Neural cell (in vitro differentiated cells): ENCODE data around the gene CSMD2. TPM values are rescaled to one million over a fixed set of nuclear protein-coding genes. Genes with fewer than 3 reads are reported as not detected.

ENCODE experiments used
- H2AFZ ChIP-seq: fragments of 200-600, 300-800 bp; sonication (generic), shearing (Covaris generic); 2 replicates; pipeline ENCODE4 v1.6.0; 2014; ENCODE audit warnings: low read depth, mild to moderate bottlenecking, antibody characterized with exemption, low read length, moderate library complexity
- H3F3A ChIP-seq: fragments of 200-600 bp; shearing (Covaris generic); 2 replicates; pipeline ENCODE4 v1.6.1; 2016; ENCODE audit warnings: mild to moderate bottlenecking, moderate library complexity, mixed read lengths, antibody characterized with exemption, low read length; ENCODE audit not compliant: insufficient read depth, poor library complexity, severe bottlenecking
- H3K27ac ChIP-seq: fragments of 200-600, 300-800 bp; sonication (generic), shearing (Covaris generic); 2 replicates; pipeline ENCODE4 v1.5.1; 2014; ENCODE audit warnings: mild to moderate bottlenecking, low read length, moderate library complexity
- H3K27me3 ChIP-seq: fragments of 300-800, 200-600 bp; sonication (generic), shearing (Covaris generic); 2 replicates; pipeline ENCODE4 v1.6.0; 2014; ENCODE audit warnings: mild to moderate bottlenecking, low read depth, low read length, moderate library complexity; ENCODE audit not compliant: insufficient read depth
- H3K36me3 ChIP-seq: fragments of 300-800, 200-600 bp; sonication (generic), shearing (Covaris generic); 2 replicates; pipeline ENCODE4 v1.5.1; 2014; ENCODE audit warnings: mild to moderate bottlenecking, antibody characterized with exemption, low read length, moderate library complexity; ENCODE audit not compliant: insufficient read depth
- H3K4me2 ChIP-seq: fragments of 300-800, 200-600 bp; sonication (generic), shearing (Covaris generic); 2 replicates; pipeline ENCODE4 v1.6.0; 2014; ENCODE audit warnings: mild to moderate bottlenecking, low read length
- H3K4me3 ChIP-seq: fragments of 300-800, 200-600 bp; sonication (generic), shearing (Covaris generic); 2 replicates; pipeline ENCODE4 v1.5.1; 2014; ENCODE audit warnings: mild to moderate bottlenecking, low read length, moderate library complexity
- H3K79me2 ChIP-seq: fragments of 200-600 bp; shearing (Covaris generic); replicated peaks from 2 replicates; pipeline ENCODE4 v1.6.0; 2014; ENCODE audit warnings: mild to moderate bottlenecking, low read length, moderate library complexity; ENCODE audit not compliant: insufficient read depth
- H3K9ac ChIP-seq: fragments of 300-800, 200-600 bp; sonication (generic), shearing (Covaris generic); 2 replicates; pipeline ENCODE4 v1.6.1; 2016; ENCODE audit warnings: mild to moderate bottlenecking, low read length, mixed read lengths
- H3K9me2 ChIP-seq: fragments of 200-600 bp; shearing (Covaris generic); 2 replicates; pipeline ENCODE4 v1.6.1; 2016; ENCODE audit warnings: mild to moderate bottlenecking, low read length, mixed read lengths; ENCODE audit not compliant: insufficient read depth
- H3K9me3 ChIP-seq: fragments of 200-600, 300-800 bp; sonication (generic), shearing (Covaris generic); 2 replicates; pipeline ENCODE4 v1.6.1; 2016; ENCODE audit warnings: mild to moderate bottlenecking, mixed run types, low read length, moderate library complexity, mixed read lengths
- H4K20me1 ChIP-seq: fragments of 200-600 bp; shearing (Covaris generic); 2 replicates; pipeline ENCODE4 v1.6.1; 2016; ENCODE audit warnings: mild to moderate bottlenecking, mixed run types; ENCODE audit not compliant: insufficient read depth
- CTCF ChIP-seq: fragments of 450-650 bp; IDR thresholded peaks from 2 replicates; pipeline ENCODE4 v1.5.1; 2014; ENCODE audit warnings: antibody characterized with exemption, mild to moderate bottlenecking, moderate library complexity; ENCODE audit not compliant: poor library complexity, severe bottlenecking
- EP300 ChIP-seq: fragments of 450-650 bp; conservative IDR thresholded peaks from 2 replicates; pipeline ENCODE4 v1.6.1; 2014; ENCODE audit warnings: antibody characterized with exemption, mild to moderate bottlenecking, moderate library complexity; ENCODE audit not compliant: poor library complexity, severe bottlenecking
- EZH2 ChIP-seq: fragments of 200-600, 300-800 bp; shearing (Covaris generic), sonication (generic); IDR thresholded peaks from 2 replicates; pipeline ENCODE4 v1.6.1; 2014; ENCODE audit warnings: antibody characterized with exemption, low read length, borderline replicate concordance, mild to moderate bottlenecking; ENCODE audit not compliant: insufficient read depth, poor library complexity, severe bottlenecking
- MXI1 ChIP-seq: fragments of 450-650 bp; conservative IDR thresholded peaks from 2 replicates; pipeline ENCODE4 v1.6.1; 2014; ENCODE audit warnings: antibody characterized with exemption, mild to moderate bottlenecking; ENCODE audit not compliant: poor library complexity, severe bottlenecking
- POLR2AphosphoS5 ChIP-seq: IDR thresholded peaks from 2 replicates; pipeline ENCODE4 v1.6.1; 2012
- RAD21 ChIP-seq: fragments of 450-650 bp; conservative IDR thresholded peaks from 2 replicates; pipeline ENCODE4 v1.6.1; 2014; ENCODE audit warnings: antibody characterized with exemption, mild to moderate bottlenecking, moderate library complexity
- REST ChIP-seq: IDR thresholded peaks from 2 replicates; pipeline ENCODE4 v1.6.1; 2012; ENCODE audit warnings: borderline replicate concordance
- SMC3 ChIP-seq: fragments of 450-650 bp; conservative IDR thresholded peaks from 2 replicates; pipeline ENCODE4 v1.6.1; 2014; ENCODE audit warnings: antibody characterized with exemption, mild to moderate bottlenecking, moderate library complexity; ENCODE audit not compliant: poor library complexity
- TAF1 ChIP-seq: IDR thresholded peaks from 2 replicates; pipeline ENCODE4 v1.6.1; 2012; ENCODE audit warnings: low read depth
- polyA plus RNA-seq: library from polyadenylated mRNA; depleted of rRNA; stranded (reverse); fragments of >200 nt; gene quantifications from 2 replicates; pipeline ENCODE4 v1.2.3, GENCODE V29; 2014

CSMD2 gene
- polyA plus RNA-seq, 1 donor from 2014 or later: 9.6 TPM

- Histone ChIP-seq H3K9me3 (no peaks in the 10 kb centered on the region), H4K20me1 (no peaks in the 10 kb centered on the region), H3K27ac (no peak overlapping the region), H3K9ac (no peak overlapping the region), H3K27me3 (no peaks in the 10 kb centered on the region), H2AFZ (no peak overlapping the region), H3K4me2 (no peak overlapping the region), H3K4me3 (no peak overlapping the region), H3K36me3 (no peaks in the 10 kb centered on the region), H3F3A (no peaks in the 10 kb centered on the region), H3K9me2 (no peaks in the 10 kb centered on the region), H3K79me2 (no peaks in the 10 kb centered on the region)
- TF ChIP-seq SMC3: no peak
- no peak for TF ChIP-seq EZH2
- TF ChIP-seq TAF1: no peak
- no peak for TF ChIP-seq MXI1
- no peak for TF ChIP-seq EP300
- TF ChIP-seq RAD21: no peak
- TF ChIP-seq REST: no peak
- TF ChIP-seq POLR2AphosphoS5: no peak
- TF ChIP-seq CTCF: no peak
Observed at GRCh38 chr1:33660244-33660643, 504.8 kb downstream of the CSMD2 start.

- no peaks in the 10 kb centered on the region for H3K36me3 ChIP-seq
- H2AFZ ChIP-seq: no peak overlapping the region
- no peaks in the 10 kb centered on the region for H3K9me3 ChIP-seq
- H3K79me2 ChIP-seq: no peaks in the 10 kb centered on the region
- no peak overlapping the region for H3K27ac ChIP-seq
- no peaks in the 10 kb centered on the region for H3F3A ChIP-seq
- H3K4me2 ChIP-seq: no peak overlapping the region
- H3K27me3 ChIP-seq: no peaks in the 10 kb centered on the region
- no peak overlapping the region for H3K9ac ChIP-seq
- no peaks in the 10 kb centered on the region for H3K9me2 ChIP-seq
- TF ChIP-seq EZH2: no peak
- TF ChIP-seq CTCF: no peak
- no peak for TF ChIP-seq RAD21
- no peak for TF ChIP-seq MXI1
- TF ChIP-seq POLR2AphosphoS5: no peak
- TF ChIP-seq SMC3: no peak
- TF ChIP-seq EP300: no peak
- TF ChIP-seq TAF1: no peak
- no peak for TF ChIP-seq REST
- H4K20me1 ChIP-seq: no peaks in the 10 kb centered on the region
- no peak overlapping the region for H3K4me3 ChIP-seq
Observed at GRCh38 chr1:33659641-33660040, 505.4 kb downstream of the CSMD2 start.
